GM04504 (cell line): Measurements from ENCODE around the gene THAP11.
"Not testable (repeated sequence)": the region's sequence is repeated elsewhere in the genome, so short reads cannot be mapped to it uniquely, and the experiment has no call there.

Experiments
- DNase-seq: peaks from one replicate; pipeline ENCODE4 v3.0.0-alpha.2; 2012; ENCODE audit warnings: low read depth

Gene THAP11

DNA sequence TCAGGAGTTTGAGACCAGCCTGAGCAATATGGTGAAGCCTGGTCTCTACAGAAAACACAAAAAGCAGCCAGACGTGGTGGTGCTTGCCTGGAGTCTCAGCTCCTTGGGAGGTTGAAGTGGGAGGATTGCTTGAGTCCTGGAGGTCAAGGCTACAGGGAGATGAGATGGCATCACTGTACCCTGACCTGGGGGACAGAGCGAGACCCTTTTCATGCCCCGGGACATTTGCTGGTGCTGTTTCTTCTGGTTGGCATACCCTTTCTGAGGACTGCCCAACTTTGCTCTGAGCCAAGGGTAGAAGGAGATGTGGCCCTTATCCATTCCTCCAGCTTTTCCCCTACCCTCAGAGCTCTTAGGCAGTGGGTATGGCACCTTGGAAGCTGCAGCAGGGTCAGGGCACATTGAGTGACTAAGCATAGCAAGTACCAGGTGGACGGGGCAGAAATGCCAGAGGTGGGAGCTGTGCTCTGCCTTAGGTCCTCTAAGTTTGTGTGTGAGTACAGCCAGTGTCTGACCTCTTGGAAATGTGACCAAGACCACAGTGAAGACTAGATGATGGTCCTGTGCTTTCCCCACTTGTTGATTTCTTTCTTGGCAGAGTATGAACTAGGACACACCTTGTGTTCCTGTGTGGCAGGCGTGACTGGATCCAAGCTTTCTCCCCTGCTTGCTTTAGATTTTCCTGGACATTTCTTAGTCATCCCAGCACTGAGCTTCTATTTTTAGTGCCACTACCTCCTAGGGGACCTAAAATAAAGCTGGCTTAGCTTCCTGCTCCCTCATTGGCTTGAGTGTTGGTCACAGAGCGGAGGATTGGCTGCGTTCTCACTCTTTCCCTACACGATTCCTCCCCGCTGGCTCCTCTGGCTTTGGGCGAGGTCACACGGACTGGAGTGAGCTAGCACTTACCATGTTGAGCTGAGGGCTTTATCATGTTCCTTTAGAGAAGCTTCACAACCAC is 20.8 kb downstream of the THAP11 start:
- DNase-seq: no peak

DNA sequence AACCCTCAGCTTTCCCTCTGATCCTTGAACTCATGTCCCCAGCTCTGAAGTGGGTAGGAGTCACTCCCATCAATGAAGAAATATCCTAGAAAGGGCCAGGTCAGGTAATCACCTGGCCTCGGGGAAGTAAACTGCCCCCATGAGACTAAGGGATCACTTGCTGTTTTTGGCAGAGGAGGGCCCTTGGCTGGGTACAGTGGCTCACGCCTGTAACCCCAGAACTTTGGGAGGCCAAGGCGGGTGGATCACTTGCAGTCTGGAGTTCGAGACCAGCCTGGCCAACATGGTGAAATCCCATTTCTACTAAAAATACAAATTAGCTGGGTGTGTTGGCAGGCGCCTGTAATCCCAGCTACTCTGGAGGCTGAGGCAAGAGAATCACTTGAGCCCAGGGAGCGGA is 21.9 kb downstream of the THAP11 start:
- not testable (repeated sequence) for DNase-seq

DNA sequence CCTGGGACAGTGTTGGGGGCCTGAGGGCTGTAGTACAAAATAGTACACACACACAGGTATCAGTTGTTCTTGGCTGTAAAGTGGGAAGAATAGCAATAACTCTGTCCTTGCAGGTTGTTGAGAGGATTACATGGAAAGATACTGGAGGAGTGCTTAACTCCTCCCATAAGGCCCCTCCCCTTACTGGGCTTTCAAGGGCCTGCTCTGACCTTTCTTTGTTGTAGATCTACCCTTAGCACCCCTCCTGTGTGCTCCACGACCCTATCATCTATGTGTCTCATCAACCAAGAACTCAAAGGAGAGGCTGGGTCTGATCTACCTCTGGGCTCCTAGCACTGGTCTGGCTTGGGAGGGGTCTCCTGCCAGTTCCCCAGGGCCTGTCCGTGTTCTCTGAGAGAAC is 22.5 kb downstream of the THAP11 start:
- no peak for DNase-seq

- DNase-seq: no peak
Observed at GRCh38 chr16:67865318-67865717, 23.2 kb downstream of the THAP11 start.

DNA sequence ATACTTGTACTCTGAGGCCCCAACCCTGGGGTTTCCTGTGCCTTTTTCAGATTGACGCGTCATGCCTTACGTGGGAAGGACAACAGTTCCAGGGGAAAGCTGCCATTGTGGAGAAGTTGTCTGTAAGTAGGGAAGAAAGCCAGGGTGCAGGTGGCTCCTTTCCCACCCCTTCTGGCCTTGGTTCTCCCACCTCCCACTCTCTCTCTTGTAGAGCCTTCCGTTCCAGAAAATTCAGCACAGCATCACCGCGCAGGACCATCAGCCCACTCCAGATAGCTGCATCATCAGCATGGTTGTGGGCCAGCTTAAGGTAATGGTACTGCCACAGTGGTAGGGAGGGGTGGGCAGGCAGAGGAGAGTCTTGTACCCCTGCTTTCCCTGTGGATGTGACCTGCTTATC is 26.2 kb downstream of the THAP11 start:
- no peak for DNase-seq

GRCh38 chr16:67869653-67870052 is 27.5 kb downstream of the THAP11 start:
- no peak for DNase-seq

DNA sequence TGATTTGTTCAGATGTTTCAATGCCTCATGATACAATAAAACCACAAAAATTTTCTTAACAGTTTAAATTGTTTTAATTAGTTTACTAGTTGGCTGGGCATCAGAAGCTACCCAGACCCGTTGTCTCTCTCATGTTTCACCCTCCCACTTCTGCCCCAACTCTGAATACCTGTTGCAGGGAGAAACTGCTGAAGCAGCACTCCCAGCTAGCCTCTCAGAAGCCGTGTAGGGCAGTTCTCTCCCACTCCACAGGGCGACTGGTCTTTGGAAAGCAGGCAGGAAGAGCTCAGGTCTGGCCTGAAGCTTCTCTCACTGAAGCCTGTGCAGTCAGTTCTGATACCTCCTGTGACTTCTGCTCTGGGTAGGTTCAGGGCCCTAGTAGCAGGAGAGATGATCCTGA is 29.1 kb downstream of the THAP11 start:
- no peak for DNase-seq

DNA sequence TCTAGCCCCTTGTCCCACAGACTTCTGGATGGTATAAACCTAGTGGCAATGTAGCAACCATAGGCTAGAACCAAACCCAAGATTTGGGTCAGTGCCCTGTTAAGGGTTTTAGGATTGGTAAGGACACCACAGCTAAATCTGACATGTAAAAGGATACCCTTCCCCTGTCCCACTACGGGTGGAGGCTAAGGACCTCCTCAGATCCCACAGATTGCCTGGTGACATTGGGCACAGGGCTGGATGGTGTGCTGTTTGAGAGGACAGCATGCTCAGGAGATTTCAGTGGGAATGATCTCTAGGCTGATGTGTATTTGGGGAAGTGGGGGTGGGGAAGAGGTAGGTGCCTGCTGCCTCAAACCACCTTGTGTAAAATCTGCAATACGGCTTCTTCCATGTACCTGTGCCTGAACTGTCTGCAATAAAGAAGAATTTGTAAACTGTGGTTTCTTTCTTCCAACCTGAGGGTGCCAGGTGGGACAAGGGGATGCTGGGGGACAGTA is 30.1 kb downstream of the THAP11 start:
- no peak for DNase-seq

DNA sequence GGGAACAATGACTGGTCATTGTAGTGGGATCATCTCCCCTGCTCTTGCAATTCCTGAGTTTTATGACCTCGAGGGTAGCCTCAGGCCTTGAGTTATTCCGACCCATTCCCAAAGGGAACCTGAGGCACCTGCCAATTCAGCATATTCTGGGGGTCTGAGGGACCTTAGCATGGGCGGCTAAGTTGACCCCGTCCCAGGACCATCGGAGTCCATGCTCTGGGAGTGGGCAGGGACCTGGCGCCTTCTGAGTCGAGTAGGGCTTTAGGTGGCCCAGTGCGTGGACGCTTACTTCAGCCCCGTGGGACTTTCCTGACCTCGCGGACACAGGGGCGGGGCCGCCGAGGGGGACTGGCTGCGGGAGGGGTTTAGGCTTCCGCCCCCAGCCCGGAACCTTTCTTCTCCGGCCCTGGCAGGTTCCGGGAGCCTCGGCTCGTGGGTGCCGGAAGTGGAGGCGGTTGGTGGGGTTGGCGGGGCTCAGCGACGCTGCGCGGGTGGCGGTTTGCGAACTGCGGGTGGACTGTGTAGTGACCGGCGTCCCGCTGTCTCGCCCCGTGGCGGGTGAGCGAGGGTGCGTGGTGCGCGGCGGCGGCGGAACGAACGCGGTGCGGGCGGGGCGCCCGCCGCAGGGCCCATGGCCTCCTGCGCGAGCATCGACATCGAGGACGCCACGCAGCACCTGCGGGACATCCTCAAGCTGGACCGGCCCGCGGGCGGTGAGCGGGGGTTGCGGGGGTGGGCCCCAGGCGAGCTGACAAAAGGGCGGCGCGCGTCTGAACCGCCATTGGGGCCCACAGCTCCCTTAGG is 30.7 kb downstream of the THAP11 start, which contains the start of gene EDC4:
Gene EDC4, plus strand, starts transcription at position 422 of the 804 bp plus-strand sequence. Its CDS starts 210 bp downstream, at position 632.
- DNase-seq: peak; percentile 56

GRCh38 chr16:67873435-67874370 is 31.6 kb downstream of the THAP11 start:
- DNase-seq: no peak

DNA sequence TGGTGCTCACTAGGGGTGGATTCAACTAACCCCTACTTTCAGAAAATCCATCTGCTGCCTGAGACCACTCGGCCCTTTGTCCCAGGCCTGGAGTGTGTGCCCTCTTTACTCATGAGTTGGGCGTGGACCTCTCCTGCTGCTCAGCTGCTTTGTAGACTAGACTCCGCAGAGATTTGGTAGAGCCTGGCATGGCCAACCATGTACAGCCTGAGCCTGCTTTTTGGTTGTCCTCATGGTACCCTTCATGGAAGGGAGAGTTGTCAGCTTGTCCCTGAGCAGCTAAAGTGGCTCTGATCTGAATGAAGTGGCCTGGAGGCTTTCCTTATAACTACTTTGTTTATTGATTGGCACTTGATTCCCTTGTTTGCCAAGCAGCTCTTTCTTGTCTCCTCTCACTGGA is 32.3 kb downstream of the THAP11 start:
- no peak for DNase-seq

DNA sequence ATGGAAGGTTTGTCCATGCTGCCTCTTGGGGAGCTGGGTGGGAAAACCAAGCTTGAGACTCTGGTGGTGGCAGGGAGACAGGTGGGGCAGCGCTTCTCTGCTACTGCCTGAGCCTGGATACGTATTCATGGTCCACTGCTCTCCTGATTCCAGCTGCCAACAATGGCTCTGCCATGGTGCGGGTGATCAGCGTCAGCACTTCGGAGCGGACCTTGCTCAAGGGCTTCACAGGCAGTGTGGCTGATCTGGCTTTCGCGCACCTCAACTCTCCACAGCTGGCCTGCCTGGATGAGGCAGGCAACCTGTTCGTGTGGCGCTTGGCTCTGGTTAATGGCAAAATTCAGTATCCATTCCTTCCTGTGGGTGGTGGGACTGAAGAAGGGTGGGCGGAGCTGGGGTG is 34.9 kb downstream of the THAP11 start:
- no peak for DNase-seq

GRCh38 chr16:67878232-67878631 is 36.1 kb downstream of the THAP11 start:
- no peak for DNase-seq

GRCh38 chr16:67878846-67879245 is 36.7 kb downstream of the THAP11 start:
- DNase-seq: no peak

DNA sequence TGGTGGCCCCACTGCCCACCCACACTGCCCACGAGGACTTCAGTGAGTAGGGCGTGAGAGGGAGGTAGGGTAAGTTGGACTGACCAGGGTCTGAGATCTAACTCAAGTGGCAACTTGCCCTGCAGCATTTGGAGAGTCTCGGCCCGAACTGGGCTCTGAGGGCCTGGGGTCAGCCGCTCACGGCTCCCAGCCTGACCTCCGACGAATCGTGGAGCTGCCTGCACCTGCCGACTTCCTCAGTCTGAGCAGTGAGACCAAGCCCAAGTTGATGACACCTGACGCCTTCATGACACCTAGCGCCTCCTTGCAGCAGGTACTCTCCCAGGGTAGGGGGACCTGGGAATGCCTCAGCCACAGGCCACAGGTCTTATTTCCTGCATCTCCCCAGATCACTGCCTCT is 37.3 kb downstream of the THAP11 start:
- DNase-seq: no peak

- no peak for DNase-seq
Observed at GRCh38 chr16:67879936-67880335, 37.8 kb downstream of the THAP11 start.

- DNase-seq: no peak
Observed at GRCh38 chr16:67880584-67880983, 38.5 kb downstream of the THAP11 start.

DNA sequence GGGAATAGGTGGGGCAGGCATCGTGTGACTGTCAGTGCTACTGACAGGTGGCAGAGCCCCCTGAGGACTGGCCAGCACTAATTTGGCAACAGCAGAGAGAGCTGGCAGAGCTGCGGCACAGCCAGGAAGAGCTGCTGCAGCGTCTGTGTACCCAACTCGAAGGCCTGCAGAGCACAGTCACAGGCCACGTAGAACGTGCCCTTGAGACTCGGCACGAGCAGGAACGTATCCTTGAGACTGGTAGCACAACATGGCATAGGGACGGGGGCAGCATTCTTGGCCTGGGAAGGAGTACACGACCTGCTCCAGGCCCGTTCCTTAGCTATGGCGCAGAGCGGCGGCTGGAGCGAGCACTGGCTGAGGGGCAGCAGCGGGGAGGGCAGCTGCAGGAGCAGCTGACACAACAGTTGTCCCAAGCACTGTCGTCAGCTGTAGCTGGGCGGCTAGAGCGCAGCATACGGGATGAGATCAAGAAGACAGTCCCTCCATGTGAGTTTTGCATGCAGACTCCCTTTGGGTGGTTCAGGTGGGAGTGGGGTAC is 39.6 kb downstream of the THAP11 start:
- DNase-seq: no peak

- no peak for DNase-seq
Observed at GRCh38 chr16:67882374-67883145, 40.4 kb downstream of the THAP11 start.

- DNase-seq: no peak
Observed at GRCh38 chr16:67883146-67883871, 41.2 kb downstream of the THAP11 start.
